Upper lobe of left lung (tissue), 4 donors: ENCODE measurements around the gene HACD2.

Experiments used
- POLR2A ChIP-seq, 4 donors: fragments of 450-650 bp; IDR thresholded peaks; one replicate each; pipeline ENCODE4 v1.5.1; 2016 to 2017; ENCODE audit warnings: antibody characterized with exemption in 4 of 4, mild to moderate bottlenecking in 2 of 4
- POLR2AphosphoS5 ChIP-seq, 2 donors: sonication (generic); formaldehyde crosslinking; IDR thresholded peaks; one replicate each; pipeline ENCODE4 v1.5.1; 2017; ENCODE audit warnings: antibody characterized with exemption in 2 of 2
- TF ChIP-seq, protein P1 (sequence below), 6 experiments: fragments of 450-650 bp in 4 of 6; fragments of 200-600 bp in 2 of 6; sonication (generic) in 2 of 6; IDR thresholded peaks; one replicate each; pipeline ENCODE4 v1.5.1; 2016 to 2019; ENCODE audit warnings: antibody characterized with exemption in 6 of 6

DNA sequence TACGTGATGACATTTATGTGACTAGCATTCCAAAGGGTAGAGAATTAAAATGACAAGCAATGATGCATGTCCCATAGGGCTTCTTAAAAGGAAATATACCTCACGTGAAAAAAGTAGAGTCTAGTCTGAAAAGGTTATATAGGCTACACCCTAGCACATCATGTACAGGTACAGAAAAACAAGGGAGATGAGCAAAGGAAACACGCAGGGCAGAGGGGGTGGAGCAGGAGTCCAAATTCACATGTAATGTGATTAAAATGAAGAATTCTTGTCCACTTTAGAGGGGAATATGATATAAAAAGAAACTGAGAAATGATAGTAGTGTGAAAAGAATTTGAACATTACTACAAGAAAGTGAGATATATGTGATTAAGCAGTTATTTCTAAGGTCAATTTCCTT is 59.4 kb downstream of the HACD2 start:
- TF ChIP-seq, protein P1, sequence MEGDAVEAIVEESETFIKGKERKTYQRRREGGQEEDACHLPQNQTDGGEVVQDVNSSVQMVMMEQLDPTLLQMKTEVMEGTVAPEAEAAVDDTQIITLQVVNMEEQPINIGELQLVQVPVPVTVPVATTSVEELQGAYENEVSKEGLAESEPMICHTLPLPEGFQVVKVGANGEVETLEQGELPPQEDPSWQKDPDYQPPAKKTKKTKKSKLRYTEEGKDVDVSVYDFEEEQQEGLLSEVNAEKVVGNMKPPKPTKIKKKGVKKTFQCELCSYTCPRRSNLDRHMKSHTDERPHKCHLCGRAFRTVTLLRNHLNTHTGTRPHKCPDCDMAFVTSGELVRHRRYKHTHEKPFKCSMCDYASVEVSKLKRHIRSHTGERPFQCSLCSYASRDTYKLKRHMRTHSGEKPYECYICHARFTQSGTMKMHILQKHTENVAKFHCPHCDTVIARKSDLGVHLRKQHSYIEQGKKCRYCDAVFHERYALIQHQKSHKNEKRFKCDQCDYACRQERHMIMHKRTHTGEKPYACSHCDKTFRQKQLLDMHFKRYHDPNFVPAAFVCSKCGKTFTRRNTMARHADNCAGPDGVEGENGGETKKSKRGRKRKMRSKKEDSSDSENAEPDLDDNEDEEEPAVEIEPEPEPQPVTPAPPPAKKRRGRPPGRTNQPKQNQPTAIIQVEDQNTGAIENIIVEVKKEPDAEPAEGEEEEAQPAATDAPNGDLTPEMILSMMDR (IDR thresholded peaks at IDR 0.05): no peak
- TF ChIP-seq POLR2A (IDR thresholded peaks at IDR 0.05): no peak
- TF ChIP-seq POLR2AphosphoS5 (IDR thresholded peaks at IDR 0.05): no peak
